Mesodermal cell (in vitro differentiated cells): ENCODE results near the gene CARD9.
"Not testable (repeated sequence)": the region's sequence is repeated elsewhere in the genome, so short reads cannot be mapped to it uniquely, and the experiment has no call there.

Experiments used
- H3K27ac ChIP-seq: 2 replicates; pipeline ENCODE4 v1.7.0; 2013; ENCODE audit warnings: mild to moderate bottlenecking, low read depth, low read length, moderate library complexity; ENCODE audit not compliant: severe bottlenecking
- H3K36me3 ChIP-seq: 2 replicates; pipeline ENCODE4 v1.7.1; 2013; ENCODE audit warnings: mild to moderate bottlenecking, low read length, moderate library complexity; ENCODE audit not compliant: control insufficient read depth, insufficient read depth
- H3K4me1 ChIP-seq: one replicate; pipeline ENCODE4 v1.7.1; 2013; ENCODE audit warnings: mild to moderate bottlenecking, low read length; ENCODE audit not compliant: insufficient read depth, control insufficient read depth, poor library complexity, severe bottlenecking
- H3K4me3 ChIP-seq: 2 replicates; pipeline ENCODE4 v1.7.0; 2013; ENCODE audit warnings: low read length, control low read depth, mild to moderate bottlenecking; ENCODE audit not compliant: insufficient read depth, poor library complexity, severe bottlenecking; ENCODE audit errors: extremely low read depth
- H3K9me3 ChIP-seq: 2 replicates; pipeline ENCODE4 v1.7.1; 2013; ENCODE audit warnings: mild to moderate bottlenecking, low read length, moderate library complexity; ENCODE audit not compliant: control insufficient read depth
- WGBS, 2 experiments: methylation state at CpG; one replicate each; pipeline ENCODE4 v1.1.5; 2013; ENCODE audit warnings: missing lambda C conversion rate in 2 of 2; ENCODE audit not compliant: insufficient coverage in 2 of 2; 5-methylcytosine and 5-hydroxymethylcytosine counted together

The CARD9 gene

GRCh38 chr9:136354592-136355085 lies 18.8 kb downstream of the CARD9 start:
- Histone ChIP-seq H3K27ac (no peak overlapping the region), H3K9me3 (no peaks in the 10 kb centered on the region)

GRCh38 chr9:136353757-136354488 lies 19.5 kb downstream of the CARD9 start:
- Histone ChIP-seq H3K9me3 (no peaks in the 10 kb centered on the region), H3K4me3 (no peak overlapping the region), H3K4me1 (peaks cover 21% of the 10 kb centered on the region), H3K27ac (no peak overlapping the region), H3K36me3 (peaks cover 21% of the 10 kb centered on the region)
- WGBS, 2 experiments = 90 to 93% methylated on average over 9 to 11 of the region's 13 CpGs

More at GRCh38 chr9:136354592-136355085, 18.8 kb downstream of the CARD9 start:
- H3K4me3 ChIP-seq = no peak overlapping the region
- peaks cover 19% of the 10 kb centered on the region for H3K36me3 ChIP-seq
- 90 to 92% methylated on average over 12 to 13 of the region's 17 CpGs for WGBS, 2 experiments
- peaks cover 21% of the 10 kb centered on the region for H3K4me1 ChIP-seq

GRCh38 chr9:136353088-136353487 lies 20.4 kb downstream of the CARD9 start:
- peaks cover 18% of the 10 kb centered on the region for H3K36me3 ChIP-seq
- H3K27ac ChIP-seq = no peak overlapping the region
- 96 to 98% methylated on average over 11 of the region's 11 CpGs for WGBS, 2 experiments
- peaks cover 21% of the 10 kb centered on the region for H3K4me1 ChIP-seq
- H3K9me3 ChIP-seq = no peaks in the 10 kb centered on the region
- no peak overlapping the region for H3K4me3 ChIP-seq

GRCh38 chr9:136352682-136353081 lies 20.8 kb downstream of the CARD9 start:
- Histone ChIP-seq H3K9me3 (no peaks in the 10 kb centered on the region), H3K4me1 (peaks cover 21% of the 10 kb centered on the region), H3K27ac (no peak overlapping the region), H3K36me3 (peaks cover 18% of the 10 kb centered on the region), H3K4me3 (no peak overlapping the region)
- 83 to 87% methylated on average over 16 of the region's 16 CpGs for WGBS, 2 experiments

GRCh38 chr9:136351868-136352267 lies 21.6 kb downstream of the CARD9 start:
- peaks cover 21% of the 10 kb centered on the region for H3K4me1 ChIP-seq
- peaks cover 16% of the 10 kb centered on the region for H3K36me3 ChIP-seq
- not testable (repeated sequence) for H3K9me3 ChIP-seq, H3K4me3 ChIP-seq, H3K27ac ChIP-seq
- 95 to 97% methylated on average over 5 to 13 of the region's 24 CpGs for WGBS, 2 experiments

GRCh38 chr9:136351252-136351800 lies 22.1 kb downstream of the CARD9 start:
- Histone ChIP-seq H3K27ac (no peak overlapping the region), H3K4me1 (peaks cover 21% of the 10 kb centered on the region), H3K36me3 (peaks cover 15% of the 10 kb centered on the region), H3K4me3 (no peak overlapping the region), H3K9me3 (no peaks in the 10 kb centered on the region)
- 89 to 94% methylated on average over 11 of the region's 11 CpGs for WGBS, 2 experiments

GRCh38 chr9:136349546-136349945 lies 23.9 kb downstream of the CARD9 start:
- Histone ChIP-seq H3K9me3 (no peaks in the 10 kb centered on the region), H3K27ac (no peak overlapping the region), H3K4me3 (no peak overlapping the region), H3K4me1 (peaks cover 13% of the 10 kb centered on the region), H3K36me3 (peaks cover 16% of the 10 kb centered on the region)
- WGBS, 2 experiments = 90 to 92% methylated on average over 23 to 24 of the region's 24 CpGs

GRCh38 chr9:136348691-136349090 lies 24.8 kb downstream of the CARD9 start:
- Histone ChIP-seq H3K27ac (no peak overlapping the region), H3K36me3 (peaks cover 23% of the 10 kb centered on the region), H3K9me3 (no peaks in the 10 kb centered on the region), H3K4me3 (no peak overlapping the region), H3K4me1 (peaks cover 5% of the 10 kb centered on the region)
- WGBS, 2 experiments = 93 to 98% methylated on average over 10 of the region's 14 CpGs

GRCh38 chr9:136347472-136348256 lies 25.8 kb downstream of the CARD9 start:
- H3K27ac ChIP-seq = no peak overlapping the region
- H3K4me1 ChIP-seq = peaks cover 10% of the 10 kb centered on the region
- H3K36me3 ChIP-seq = peaks cover 24% of the 10 kb centered on the region
- WGBS, 2 experiments = 90 to 91% methylated on average over 24 to 33 of the region's 34 CpGs
- H3K9me3 ChIP-seq = no peaks in the 10 kb centered on the region
- H3K4me3 ChIP-seq = no peak overlapping the region

- H3K27ac ChIP-seq = no peak overlapping the region
- WGBS, 2 experiments = 91 to 95% methylated on average over 14 to 15 of the region's 20 CpGs
- H3K36me3 ChIP-seq = peaks cover 24% of the 10 kb centered on the region
- H3K9me3 ChIP-seq = no peaks in the 10 kb centered on the region
- no peak overlapping the region for H3K4me3 ChIP-seq
- H3K4me1 ChIP-seq = peaks cover 14% of the 10 kb centered on the region
These were observed 26.5 kb downstream of the CARD9 start for GRCh38 chr9:136346927-136347465.
